PC-9 (cell line): ENCODE data around the gene SDK1.

ENCODE experiments used
- CTCF ChIP-seq: fragments of 200-600 bp; sonication (generic); conservative IDR thresholded peaks from 2 replicates; pipeline ENCODE4 v1.6.1; 2017; ENCODE audit warnings: mixed run types, antibody characterized with exemption, mild to moderate bottlenecking, moderate library complexity
- EZH2 ChIP-seq: fragments of 200-600 bp; sonication (generic); IDR thresholded peaks from 2 replicates; pipeline ENCODE4 v1.8.0; 2017; ENCODE audit warnings: antibody characterized with exemption, low read depth

DNA sequence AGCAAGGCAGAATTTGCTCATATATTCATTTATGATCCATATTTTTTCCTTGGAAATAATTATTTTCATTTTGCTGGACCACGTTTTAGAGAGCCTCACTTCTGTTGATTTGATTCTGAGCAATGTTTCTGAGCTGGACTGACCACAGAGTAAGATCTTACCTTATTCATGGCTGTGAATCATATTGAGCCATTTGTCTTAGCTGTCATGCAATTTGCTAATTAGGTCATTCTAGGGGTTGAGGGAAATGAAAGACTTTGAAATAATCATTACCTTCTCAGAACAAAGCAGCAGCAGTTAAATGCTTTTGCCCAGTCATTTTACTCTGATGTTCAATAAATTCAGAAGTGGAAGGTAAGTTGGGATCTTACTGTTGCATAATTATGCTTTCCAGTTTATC is 251.4 kb downstream of the SDK1 start:
- TF ChIP-seq EZH2 (no peak), CTCF (no peak)
